ENCODE data around the gene ZNF346.
A peak's percentile ranks its signal among the peaks of the same experiment; 100 is the strongest.

ZNF346 gene

DNA sequence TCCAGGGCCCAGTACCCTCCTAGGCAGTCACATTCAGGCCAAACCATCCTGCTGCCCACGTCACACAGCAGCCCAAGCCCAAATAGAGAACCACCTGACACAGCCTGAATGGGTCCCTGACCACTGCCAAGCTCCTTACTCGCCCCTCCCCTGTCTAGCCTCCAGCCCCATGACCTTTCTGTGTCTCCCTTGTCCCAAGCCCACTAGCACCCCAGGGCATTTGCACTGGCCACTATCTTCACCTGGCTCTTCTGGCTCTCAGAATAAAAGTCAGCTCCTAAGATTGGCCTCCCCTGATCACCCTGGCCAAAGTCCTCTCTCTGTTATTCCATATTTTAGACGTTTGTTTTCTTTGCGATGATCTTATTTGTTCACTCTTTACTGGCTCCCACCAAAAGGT, 84.7 kb downstream of the ZNF346 start:
- H2AFZ ChIP-seq (ENCODE audit: low read depth): no peak overlapping the region

DNA sequence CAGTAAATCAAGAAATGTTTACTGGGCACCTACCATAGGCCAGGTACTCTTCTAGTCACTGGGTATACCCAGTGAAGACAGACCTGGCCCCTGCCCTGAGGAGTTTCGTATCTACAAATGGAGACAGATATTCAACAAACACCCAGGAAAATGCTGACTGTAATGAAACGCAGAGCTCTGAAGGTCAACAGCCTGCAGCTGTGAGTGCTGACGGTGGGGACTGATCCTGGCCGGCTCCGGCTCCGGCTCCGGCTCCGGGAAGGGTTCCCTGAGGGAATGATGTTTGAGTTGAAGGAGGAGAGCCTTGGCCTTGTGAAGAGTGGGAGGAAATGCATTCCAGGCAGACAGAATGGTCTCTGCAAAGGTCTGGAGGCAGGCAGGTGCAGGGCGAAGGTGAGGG, 87.3 kb downstream of the ZNF346 start:
- Histone ChIP-seq H3K4me3 (IDR thresholded peaks at IDR 0.05; ENCODE audit: insufficient read depth, low read depth, low read length) (no peak overlapping the region), H3K27me3 (ENCODE audit: insufficient read depth, low read depth) (no peaks in the 10 kb centered on the region), H3K79me2 (ENCODE audit: insufficient read depth, low read depth) (no peaks in the 10 kb centered on the region), H3K27ac (no peak overlapping the region), H3K4me1 (ENCODE audit: low read depth, poor library complexity, severe bottlenecking) (peaks cover 17% of the 10 kb centered on the region), H4K20me1 (ENCODE audit: insufficient read depth) (no peaks in the 10 kb centered on the region), H3K4me2 (no peak overlapping the region), H2AFZ (ENCODE audit: low read depth) (peak overlapping the region; percentile 34; the same call in 1 of the 2 replicates), H3K9ac (no peak overlapping the region), H3K36me3 (ENCODE audit: insufficient read depth) (no peaks in the 10 kb centered on the region)
- TF ChIP-seq, protein P1, sequence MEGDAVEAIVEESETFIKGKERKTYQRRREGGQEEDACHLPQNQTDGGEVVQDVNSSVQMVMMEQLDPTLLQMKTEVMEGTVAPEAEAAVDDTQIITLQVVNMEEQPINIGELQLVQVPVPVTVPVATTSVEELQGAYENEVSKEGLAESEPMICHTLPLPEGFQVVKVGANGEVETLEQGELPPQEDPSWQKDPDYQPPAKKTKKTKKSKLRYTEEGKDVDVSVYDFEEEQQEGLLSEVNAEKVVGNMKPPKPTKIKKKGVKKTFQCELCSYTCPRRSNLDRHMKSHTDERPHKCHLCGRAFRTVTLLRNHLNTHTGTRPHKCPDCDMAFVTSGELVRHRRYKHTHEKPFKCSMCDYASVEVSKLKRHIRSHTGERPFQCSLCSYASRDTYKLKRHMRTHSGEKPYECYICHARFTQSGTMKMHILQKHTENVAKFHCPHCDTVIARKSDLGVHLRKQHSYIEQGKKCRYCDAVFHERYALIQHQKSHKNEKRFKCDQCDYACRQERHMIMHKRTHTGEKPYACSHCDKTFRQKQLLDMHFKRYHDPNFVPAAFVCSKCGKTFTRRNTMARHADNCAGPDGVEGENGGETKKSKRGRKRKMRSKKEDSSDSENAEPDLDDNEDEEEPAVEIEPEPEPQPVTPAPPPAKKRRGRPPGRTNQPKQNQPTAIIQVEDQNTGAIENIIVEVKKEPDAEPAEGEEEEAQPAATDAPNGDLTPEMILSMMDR (conservative IDR thresholded peaks at IDR 0.05; ENCODE audit: low read depth, low read length): no peak

More for the DNA sequence above, 84.7 kb downstream of the ZNF346 start:
- H3K79me2 ChIP-seq (ENCODE audit: insufficient read depth, low read depth): no peaks in the 10 kb centered on the region
- no peaks in the 10 kb centered on the region for H3K27me3 ChIP-seq (ENCODE audit: insufficient read depth, low read depth)
- H3K27ac ChIP-seq: no peak overlapping the region
- H3K4me1 ChIP-seq (ENCODE audit: low read depth, poor library complexity, severe bottlenecking): peaks cover 9% of the 10 kb centered on the region
- H4K20me1 ChIP-seq (ENCODE audit: insufficient read depth): no peaks in the 10 kb centered on the region
- no peak overlapping the region for H3K9ac ChIP-seq
- H3K4me2 ChIP-seq: no peak overlapping the region
- H3K36me3 ChIP-seq (ENCODE audit: insufficient read depth): no peaks in the 10 kb centered on the region
- no peak overlapping the region for H3K4me3 ChIP-seq (IDR thresholded peaks at IDR 0.05; ENCODE audit: insufficient read depth, low read depth, low read length)
- TF ChIP-seq, protein P1 (conservative IDR thresholded peaks at IDR 0.05; ENCODE audit: low read depth, low read length): no peak

DNA sequence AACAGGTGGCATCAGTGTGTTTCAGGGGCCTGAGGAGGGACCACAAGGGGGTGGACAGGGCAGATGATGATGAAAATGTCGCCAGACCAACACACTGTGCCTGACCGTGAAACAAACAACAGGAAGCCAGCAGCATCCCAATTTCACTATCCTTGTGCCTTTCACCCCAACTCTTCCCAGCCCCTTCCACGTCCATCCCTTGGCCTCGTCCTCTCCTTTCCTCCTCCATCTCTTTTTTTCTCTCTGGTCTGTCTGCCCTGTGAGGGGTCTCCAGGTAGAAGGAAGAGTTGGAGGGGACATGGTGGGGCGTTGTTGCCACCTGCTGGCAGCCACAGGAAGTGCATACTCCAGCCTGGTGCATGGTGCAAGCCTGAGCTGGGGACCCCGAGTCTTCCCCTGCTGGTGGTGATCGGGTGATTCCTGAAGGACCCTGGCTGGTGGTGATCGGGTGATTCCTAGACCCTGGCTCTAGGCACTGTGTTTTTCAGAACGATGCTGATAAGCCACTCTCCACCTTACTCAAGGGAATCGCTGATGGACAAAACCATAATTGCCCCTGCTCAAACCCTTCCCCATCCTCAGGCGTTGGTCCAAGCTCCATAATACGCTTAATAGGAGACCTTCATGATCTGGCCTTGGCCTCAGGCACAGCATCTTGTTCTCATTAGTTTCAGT, 89.4 kb downstream of the ZNF346 start:
- Histone ChIP-seq H3K36me3 (ENCODE audit: insufficient read depth) (no peaks in the 10 kb centered on the region), H3K27me3 (ENCODE audit: insufficient read depth, low read depth) (no peaks in the 10 kb centered on the region), H3K9ac (no peak overlapping the region), H3K79me2 (ENCODE audit: insufficient read depth, low read depth) (no peaks in the 10 kb centered on the region), H3K4me3 (IDR thresholded peaks at IDR 0.05; ENCODE audit: insufficient read depth, low read depth, low read length) (no peak overlapping the region), H2AFZ (ENCODE audit: low read depth) (peak overlapping the region; percentile 52; the same call in 1 of the 2 replicates), H4K20me1 (ENCODE audit: insufficient read depth) (no peaks in the 10 kb centered on the region), H3K4me2 (no peak overlapping the region), H3K27ac (no peak overlapping the region), H3K4me1 (ENCODE audit: low read depth, poor library complexity, severe bottlenecking) (peaks cover 17% of the 10 kb centered on the region)
- TF ChIP-seq, protein P1 (conservative IDR thresholded peaks at IDR 0.05; ENCODE audit: low read depth, low read length): peak; percentile 93

DNA sequence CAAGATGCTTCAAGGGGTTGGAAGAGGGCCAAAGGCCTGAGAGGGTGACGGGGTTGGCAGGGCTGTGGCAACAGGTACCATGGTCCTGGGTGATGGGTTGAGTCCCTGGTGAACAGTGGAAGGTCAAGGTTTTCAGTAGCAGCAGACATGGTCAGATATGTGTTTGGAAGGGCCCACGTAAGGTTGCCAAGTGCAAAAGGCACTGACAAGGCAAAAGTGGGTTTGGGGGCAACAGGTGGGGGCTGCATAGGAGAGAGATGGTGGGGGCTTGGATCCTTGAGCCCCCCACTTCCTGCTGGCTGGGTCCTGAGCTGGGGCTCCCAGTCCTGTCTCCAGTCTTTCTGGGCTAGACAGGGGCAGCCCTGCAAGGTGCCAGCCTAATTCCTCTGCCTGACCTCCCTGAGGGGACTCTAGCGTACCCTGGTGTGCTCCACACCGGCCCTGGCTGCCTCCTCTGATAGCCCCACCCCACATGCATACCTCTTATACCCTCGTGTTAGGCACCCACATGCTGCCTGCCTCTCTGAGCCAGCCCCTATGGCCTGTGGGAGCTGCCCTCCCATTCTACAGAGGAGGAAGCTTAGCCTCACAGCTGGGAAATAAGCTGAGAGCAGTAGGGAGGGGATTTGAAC, 90.2 kb downstream of the ZNF346 start:
- no peak overlapping the region for H3K9ac ChIP-seq
- no peak overlapping the region for H3K4me3 ChIP-seq (IDR thresholded peaks at IDR 0.05; ENCODE audit: insufficient read depth, low read depth, low read length)
- H3K27ac ChIP-seq: no peak overlapping the region

More for the DNA sequence above, 90.2 kb downstream of the ZNF346 start:
- no peaks in the 10 kb centered on the region for H3K79me2 ChIP-seq (ENCODE audit: insufficient read depth, low read depth)
- H3K36me3 ChIP-seq (ENCODE audit: insufficient read depth): no peaks in the 10 kb centered on the region
- peaks cover 17% of the 10 kb centered on the region for H3K4me1 ChIP-seq (ENCODE audit: low read depth, poor library complexity, severe bottlenecking)
- H3K4me2 ChIP-seq: no peak overlapping the region
- H3K27me3 ChIP-seq (ENCODE audit: insufficient read depth, low read depth): no peaks in the 10 kb centered on the region
- no peak overlapping the region for H2AFZ ChIP-seq (ENCODE audit: low read depth)
- TF ChIP-seq, protein P1 (conservative IDR thresholded peaks at IDR 0.05; ENCODE audit: low read depth, low read length): no peak
- H4K20me1 ChIP-seq (ENCODE audit: insufficient read depth): no peaks in the 10 kb centered on the region

All from KMS-11 (cell line).